ENCODE measurements around the gene AHSA1. TPM values are rescaled to one million over a fixed set of nuclear protein-coding genes. Genes with fewer than 3 reads are reported as not detected.
A peak's percentile ranks its signal among the peaks of the same experiment; 100 is the strongest.

AHSA1 gene
- total and polyA plus RNA-seq, 10 of the 15 experiments (the other 5 are each of a cell fraction or from before 2014, with no cell fraction given), result 51.8 to 295 (median 201) TPM

GRCh38 chr14:77457522-77458248 lies at the start of gene AHSA1, which contains the start of gene VIPAS39 (continued):
- TF ChIP-seq NFXL1 (IDR thresholded peaks at IDR 0.05; ENCODE audit: borderline replicate concordance), result no peak
- TF ChIP-seq ATF3 (IDR thresholded peaks at IDR 0.05; ENCODE audit: borderline replicate concordance, extremely low read depth, low read depth, low read length), result peak; percentile 29; the same call in 1 of the 2 replicates
- no peak for TF ChIP-seq FOS (IDR thresholded peaks at IDR 0.05; ENCODE audit: borderline replicate concordance, extremely low read depth, insufficient read length)
- TF ChIP-seq ZNF207 (IDR thresholded peaks at IDR 0.05; ENCODE audit: borderline replicate concordance), result peak; percentile 51
- TF ChIP-seq KLF5 (IDR thresholded peaks at IDR 0.05; ENCODE audit: partially characterized antibody), result peak; percentile 58
- no peak for TF ChIP-seq EP300 (IDR thresholded peaks at IDR 0.05; ENCODE audit: borderline replicate concordance in 1 of 2, control insufficient read depth in 1 of 2, low read depth in 2 of 2, low read length in 2 of 2)
- no peak for TF ChIP-seq ZNF384 (IDR thresholded peaks at IDR 0.05; ENCODE audit: borderline replicate concordance, low read depth, low read length)
- TF ChIP-seq TCF12 (IDR thresholded peaks at IDR 0.05; ENCODE audit: low read depth, low read length), result peak; percentile 38; the same call in 1 of the 2 replicates
- TF ChIP-seq CBX5 (IDR thresholded peaks at IDR 0.05; ENCODE audit: low read depth), result no peak
- TF ChIP-seq GATAD2B (conservative IDR thresholded peaks at IDR 0.05; ENCODE audit: low read depth), result no peak
- no peak for TF ChIP-seq STAT3 (IDR thresholded peaks at IDR 0.05; ENCODE audit: low read depth, low read length)
- TF ChIP-seq ZNF622 (IDR thresholded peaks at IDR 0.05), result no peak
- peak; percentile 95 for TF ChIP-seq RUNX3 (IDR thresholded peaks at IDR 0.05; ENCODE audit: low read length)
- no peak for TF ChIP-seq FOXM1 (IDR thresholded peaks at IDR 0.05; ENCODE audit: low read depth, low read length)
- no peak for TF ChIP-seq BCLAF1 (IDR thresholded peaks at IDR 0.05)
- peak; percentile 91 for TF ChIP-seq SREBF1 (IDR thresholded peaks at IDR 0.05; ENCODE audit: low read length)
- peak; percentile 50; the same call in 1 of the 2 replicates for TF ChIP-seq BACH1 (IDR thresholded peaks at IDR 0.05; ENCODE audit: borderline replicate concordance)
- TF ChIP-seq ZBTB11 (CRISPR knock-in tag; IDR thresholded peaks at IDR 0.05), result peak; percentile 83
- peak; percentile 99 for TF ChIP-seq STAT1 (conservative IDR thresholded peaks at IDR 0.05)
- peak; percentile 98 for TF ChIP-seq CHD2 (IDR thresholded peaks at IDR 0.05; ENCODE audit: borderline replicate concordance, low read depth, low read length)
- TF ChIP-seq BRCA1 (IDR thresholded peaks at IDR 0.05; ENCODE audit: low read depth, low read length), result peak; percentile 71
- no peak for TF ChIP-seq CHD4 (IDR thresholded peaks at IDR 0.05)
- TF ChIP-seq SUPT20H (IDR thresholded peaks at IDR 0.05; ENCODE audit: borderline replicate concordance, control insufficient read depth, low read depth, low read length), result no peak
- TF ChIP-seq WRNIP1 (IDR thresholded peaks at IDR 0.05; ENCODE audit: borderline replicate concordance, low read depth, low read length), result peak; percentile 27; the same call in 1 of the 2 replicates

Measured in GM12878 (cell line).